K562 (cell line): ENCODE results near the gene COL24A1. TPM values are rescaled to one million over a fixed set of nuclear protein-coding genes. Genes with fewer than 3 reads are reported as not detected.

Source experiments
- C11orf30 ChIP-seq: fragments of 450-650 bp; IDR thresholded peaks from 2 replicates; pipeline ENCODE4 v1.6.1; 2016; ENCODE audit warnings: low read depth, mild to moderate bottlenecking
- CREB1 ChIP-seq, 2 experiments: sonication (generic) in 1 of 2; formaldehyde crosslinking in 1 of 2; IDR thresholded peaks; 2 replicates each; pipeline versions ENCODE4 v1.6.1 to v1.8.0; 2012 to 2022; ENCODE audit warnings: inconsistent platforms in 1 of 2, mild to moderate bottlenecking in 1 of 2, missing genetic modification reagents in 1 of 2, moderate library complexity in 1 of 2
- ELF2 ChIP-seq: fragments of 250-450 bp; sonication (Bioruptor Pico); IDR thresholded peaks from 2 replicates; pipeline ENCODE4 v1.5.0; 2021; ENCODE audit warnings: mild to moderate bottlenecking
- EP300 ChIP-seq: IDR thresholded peaks from 2 replicates; pipeline ENCODE4 v1.6.1; 2012; ENCODE audit warnings: low read length, improper control_type of control experiment
- ESRRB ChIP-seq: fragments of 250-450 bp; sonication (Bioruptor Pico); IDR thresholded peaks from 2 replicates; pipeline ENCODE4 v1.5.0; 2020; ENCODE audit warnings: mild to moderate bottlenecking, moderate library complexity, borderline replicate concordance
- JUND ChIP-seq, 2 experiments: IDR thresholded peaks; 2 replicates in 1 of 2; 3 replicates in 1 of 2; pipeline ENCODE4 v1.6.1; 2011; ENCODE audit warnings: borderline replicate concordance in 2 of 2, low read depth in 2 of 2, low read length in 2 of 2, improper control_type of control experiment in 1 of 2, missing biosample characterization in 1 of 2, missing genetic modification characterization in 1 of 2, missing genetic modification reagents in 1 of 2
- KDM1A ChIP-seq, 2 experiments: fragments of 450-650 bp; IDR thresholded peaks; 2 replicates each; pipeline ENCODE4 v1.6.1; 2016; ENCODE audit warnings: mild to moderate bottlenecking in 2 of 2
- LARP7 ChIP-seq: fragments of 450-650 bp; IDR thresholded peaks from 2 replicates; pipeline ENCODE4 v1.6.1; 2016
- PHF21A ChIP-seq: fragments of 450-650 bp; IDR thresholded peaks from 2 replicates; pipeline ENCODE4 v1.6.1; 2017; ENCODE audit warnings: low read depth, borderline replicate concordance
- RBM25 ChIP-seq: fragments of 200-400 bp; formaldehyde crosslinking; IDR thresholded peaks from 2 replicates; pipeline ENCODE4 v1.6.1; 2018; ENCODE audit warnings: low read length, low read depth, moderate library complexity; ENCODE audit not compliant: severe bottlenecking
- RBM34 ChIP-seq: fragments of 200-400 bp; formaldehyde crosslinking; IDR thresholded peaks from 2 replicates; pipeline ENCODE4 v1.6.1; 2018; ENCODE audit warnings: low read length, borderline replicate concordance; ENCODE audit not compliant: insufficient read depth
- SAP30 ChIP-seq: fragments of 200-600 bp; sonication (generic); IDR thresholded peaks from 2 replicates; pipeline ENCODE4 v1.6.1; 2012; ENCODE audit warnings: borderline replicate concordance, low read depth, mild to moderate bottlenecking, moderate library complexity, low read length, control low read depth, inconsistent platforms; ENCODE audit not compliant: insufficient read depth, poor library complexity, severe bottlenecking
- SMARCE1 ChIP-seq: fragments of 450-650 bp; IDR thresholded peaks from 2 replicates; pipeline ENCODE4 v1.7.1; 2016; ENCODE audit warnings: mild to moderate bottlenecking
- SPI1 ChIP-seq: IDR thresholded peaks from 2 replicates; pipeline ENCODE4 v1.6.1; 2011; ENCODE audit warnings: low read depth, low read length, control low read depth, borderline replicate concordance
- STAT5B ChIP-seq: fragments of 250-450 bp; sonication (Bioruptor Pico); IDR thresholded peaks from 2 replicates; pipeline ENCODE4 v1.8.0; 2021; ENCODE audit warnings: mild to moderate bottlenecking, inconsistent platforms
- TCF7 ChIP-seq: sonication (generic); IDR thresholded peaks from 2 replicates; pipeline ENCODE4 v1.6.1; 2016; ENCODE audit warnings: antibody characterized with exemption, borderline replicate concordance
- UBTF ChIP-seq, 2 experiments: IDR thresholded peaks; 2 replicates each; pipeline ENCODE4 v1.6.1; 2012; ENCODE audit warnings: improper control_type of control experiment in 2 of 2, low read depth in 2 of 2, low read length in 2 of 2, borderline replicate concordance in 1 of 2
- YBX1 ChIP-seq: fragments of 450-650 bp; IDR thresholded peaks from 2 replicates; pipeline ENCODE4 v1.7.1; 2016; ENCODE audit warnings: mild to moderate bottlenecking
- ZFP36 ChIP-seq: fragments of 150-350 bp; IDR thresholded peaks from 2 replicates; pipeline ENCODE4 v1.6.1; 2018; ENCODE audit warnings: low read length, low read depth; ENCODE audit not compliant: partially characterized antibody
- ZKSCAN1 ChIP-seq: fragments of 150-350 bp; IDR thresholded peaks from 2 replicates; pipeline ENCODE4 v1.6.1; 2016; ENCODE audit warnings: low read depth, low read length
- ZNF24 ChIP-seq: fragments of 450-650 bp; IDR thresholded peaks from 2 replicates; pipeline ENCODE4 v1.6.1; 2016
- polyA plus RNA-seq, 8 experiments: library from polyadenylated mRNA; depleted of rRNA in 4 of 8; stranded (reverse) in 5 of 8; unstranded in 3 of 8; fragments of >200 nt; fragmentation: Nextera tagmentation in 2 of 8; fragmentation: Illumina TruSeq in 1 of 8; extraction: Ambion mirVana in 2 of 8; extraction: Trizol in 1 of 8; gene quantifications; 2 replicates each; pipeline versions ENCODE4 v1.2.1 to v1.2.3, GENCODE V29; 2011 to 2014; ENCODE audit warnings: inconsistent platforms in 1 of 8, missing spikeins in 1 of 8
- total RNA-seq, 7 experiments: library from RNA; depleted of rRNA in 6 of 7; stranded (reverse); fragments of >200 nt in 6 of 7; fragmentation: Illumina TruSeq in 2 of 7; extraction: Trizol in 2 of 7; gene quantifications; 2 replicates each; pipeline versions ENCODE4 v1.2.1 to v1.2.3, GENCODE V29; 2011 to 2021; ENCODE audit warnings: low replicate concordance in 1 of 7
- TF ChIP-seq, protein P1 (sequence below), 2 experiments: fragments of 450-650 bp in 1 of 2; IDR thresholded peaks; 2 replicates each; pipeline ENCODE4 v1.6.1; 2011 to 2017; ENCODE audit warnings: low read depth in 2 of 2, antibody characterized with exemption in 1 of 2, borderline replicate concordance in 1 of 2, low read length in 1 of 2, mild to moderate bottlenecking in 1 of 2, mixed read lengths in 1 of 2; ENCODE audit not compliant: control insufficient read depth in 1 of 2

Gene COL24A1
- total and polyA plus RNA-seq, 9 of the 15 experiments (the other 6 are each of a cell fraction or from before 2014, with no cell fraction given), result 0.01 to 0.06 (median 0.03) TPM; not detected in 2

DNA sequence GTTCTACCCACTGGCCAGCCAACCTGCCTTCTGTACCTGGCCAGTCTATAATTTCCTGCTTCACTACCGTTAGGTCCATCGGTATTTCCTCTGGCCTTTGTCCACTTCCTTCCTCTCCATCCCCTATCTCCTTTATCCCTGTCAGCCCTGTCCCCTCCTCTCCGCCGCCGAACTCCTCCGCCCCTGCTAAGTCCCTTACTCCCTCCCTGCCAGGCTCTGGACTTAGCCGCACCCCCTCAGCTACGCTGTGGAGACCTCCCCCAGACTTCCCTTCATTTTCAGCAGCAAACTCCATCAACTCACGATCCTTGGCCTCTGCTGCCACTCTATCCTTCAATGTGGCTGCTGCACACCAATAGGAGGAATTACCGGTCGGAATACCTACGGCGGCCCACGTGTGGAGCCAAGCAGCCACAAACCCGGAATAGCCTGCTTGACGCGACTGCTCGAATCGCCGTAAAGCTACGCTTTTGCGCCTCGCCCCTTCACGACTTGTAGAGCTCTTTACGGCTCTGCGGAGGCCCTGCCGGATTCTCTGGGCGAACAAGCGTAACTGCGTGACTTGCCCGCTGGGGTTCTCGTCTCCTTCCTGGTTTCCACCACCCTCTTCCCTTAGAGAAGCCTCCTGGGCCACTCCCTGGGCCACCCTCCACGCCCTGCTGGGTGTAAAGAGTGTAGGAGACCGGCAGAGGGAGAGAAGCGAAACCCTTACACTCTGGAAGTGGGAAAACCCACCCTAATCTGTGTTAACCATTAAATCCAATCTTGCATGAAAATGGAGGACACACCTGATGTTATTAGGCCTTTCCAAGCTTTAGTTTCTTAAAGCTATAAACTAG lies 448.4 kb downstream of the COL24A1 start, which contains the start of gene ZNHIT6 (continued):
- TF ChIP-seq UBTF (IDR thresholded peaks at IDR 0.05; ENCODE audit: borderline replicate concordance in 1 of 2, low read depth in 2 of 2, low read length in 2 of 2), result peak in 1 of 2 experiments; percentile 69; a peak in 2 of 4 replicates
- TF ChIP-seq TCF7, result peak; percentile 65; the same call in 1 of the 2 replicates
- TF ChIP-seq ZNF24, result no peak
- TF ChIP-seq RBM25, result no peak
- no peak for TF ChIP-seq LARP7
- peak; percentile 49; the same call in 1 of the 2 replicates for TF ChIP-seq ZKSCAN1
- no peak for TF ChIP-seq ESRRB (CRISPR knock-in tag)
- TF ChIP-seq SPI1, result peak; percentile 55; the same call in 1 of the 2 replicates
- no peak for TF ChIP-seq PHF21A
- no peak for TF ChIP-seq RBM34
- peak; percentile 81 for TF ChIP-seq CREB1 (IDR thresholded peaks at IDR 0.05)
- peak; percentile 74; the same call in 1 of the 2 replicates for TF ChIP-seq CREB1 (CRISPR knock-in tag; IDR thresholded peaks at IDR 0.05)
- TF ChIP-seq C11orf30, result peak; percentile 48; the same call in 1 of the 2 replicates
- no peak for TF ChIP-seq ZFP36
- TF ChIP-seq EP300, result peak; percentile 32
- TF ChIP-seq JUND (IDR thresholded peaks at IDR 0.05; ENCODE audit: borderline replicate concordance, low read depth, low read length), result peak; percentile 45; the same call in 1 of the 2 replicates
- TF ChIP-seq JUND (tag; IDR thresholded peaks at IDR 0.05; ENCODE audit: borderline replicate concordance, low read depth, low read length), result no peak; the same call in 2 of the 3 replicates
- peak; percentile 12 to 57; a peak in 2 of 4 replicates for TF ChIP-seq KDM1A (IDR thresholded peaks at IDR 0.05)
- peak; percentile 86 for TF ChIP-seq ELF2 (CRISPR knock-in tag)
- no peak for TF ChIP-seq STAT5B (CRISPR knock-in tag)
- 0 out of 2 replicates have a peak, but pooled peaks have one; percentile 4 for TF ChIP-seq SMARCE1
- TF ChIP-seq SAP30, result peak; percentile 95
- TF ChIP-seq, protein P1, sequence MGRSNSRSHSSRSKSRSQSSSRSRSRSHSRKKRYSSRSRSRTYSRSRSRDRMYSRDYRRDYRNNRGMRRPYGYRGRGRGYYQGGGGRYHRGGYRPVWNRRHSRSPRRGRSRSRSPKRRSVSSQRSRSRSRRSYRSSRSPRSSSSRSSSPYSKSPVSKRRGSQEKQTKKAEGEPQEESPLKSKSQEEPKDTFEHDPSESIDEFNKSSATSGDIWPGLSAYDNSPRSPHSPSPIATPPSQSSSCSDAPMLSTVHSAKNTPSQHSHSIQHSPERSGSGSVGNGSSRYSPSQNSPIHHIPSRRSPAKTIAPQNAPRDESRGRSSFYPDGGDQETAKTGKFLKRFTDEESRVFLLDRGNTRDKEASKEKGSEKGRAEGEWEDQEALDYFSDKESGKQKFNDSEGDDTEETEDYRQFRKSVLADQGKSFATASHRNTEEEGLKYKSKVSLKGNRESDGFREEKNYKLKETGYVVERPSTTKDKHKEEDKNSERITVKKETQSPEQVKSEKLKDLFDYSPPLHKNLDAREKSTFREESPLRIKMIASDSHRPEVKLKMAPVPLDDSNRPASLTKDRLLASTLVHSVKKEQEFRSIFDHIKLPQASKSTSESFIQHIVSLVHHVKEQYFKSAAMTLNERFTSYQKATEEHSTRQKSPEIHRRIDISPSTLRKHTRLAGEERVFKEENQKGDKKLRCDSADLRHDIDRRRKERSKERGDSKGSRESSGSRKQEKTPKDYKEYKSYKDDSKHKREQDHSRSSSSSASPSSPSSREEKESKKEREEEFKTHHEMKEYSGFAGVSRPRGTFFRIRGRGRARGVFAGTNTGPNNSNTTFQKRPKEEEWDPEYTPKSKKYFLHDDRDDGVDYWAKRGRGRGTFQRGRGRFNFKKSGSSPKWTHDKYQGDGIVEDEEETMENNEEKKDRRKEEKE (IDR thresholded peaks at IDR 0.05; ENCODE audit: borderline replicate concordance in 1 of 2, control insufficient read depth in 1 of 2, low read depth in 2 of 2, low read length in 1 of 2), result no peak
- no peak for TF ChIP-seq YBX1
